SW480 (cell line): Measurements from ENCODE around the gene RIN1.
"Not testable (repeated sequence)": the region's sequence is repeated elsewhere in the genome, so short reads cannot be mapped to it uniquely, and the experiment has no call there.

ENCODE experiments used
- DNase-seq: peaks from one replicate; pipeline ENCODE4 v3.0.0-alpha.2; 2016; ENCODE audit warnings: low spot score

RIN1 gene

GRCh38 chr11:66336234-66337102, at the start of gene RIN1:
Gene RIN1, minus strand, starts transcription at chr11:66336434. Its CDS starts 32 bp downstream, at chr11:66336402.
- peak; percentile 90 for DNase-seq

- DNase-seq: not testable (repeated sequence)
These were observed 48.1 kb upstream of the RIN1 start for GRCh38 chr11:66384316-66384715.

DNA sequence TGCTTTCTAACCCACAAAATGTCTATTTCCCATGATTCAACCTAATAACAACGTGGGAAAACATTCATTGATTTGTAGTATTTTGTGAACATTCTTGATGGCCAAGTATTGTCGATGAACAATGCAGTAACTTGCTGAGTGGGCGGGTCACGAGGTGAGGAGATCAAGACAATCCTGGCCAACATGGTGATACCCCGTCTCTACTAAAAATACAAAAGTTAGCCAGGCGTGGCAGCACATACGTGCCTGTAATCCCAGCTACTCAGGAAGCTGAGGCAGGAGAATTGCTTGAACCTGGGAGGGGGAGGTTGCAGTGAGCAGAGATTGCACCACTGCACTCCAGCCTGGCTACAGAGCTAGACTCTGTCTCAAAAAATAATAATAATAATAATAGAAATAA, 44.0 kb upstream of the RIN1 start:
- DNase-seq: not testable (repeated sequence)

GRCh38 chr11:66373690-66374287, 37.6 kb upstream of the RIN1 start:
- not testable (repeated sequence) for DNase-seq

- DNase-seq: no peak
These were observed 37.0 kb upstream of the RIN1 start for GRCh38 chr11:66373265-66373664.

DNA sequence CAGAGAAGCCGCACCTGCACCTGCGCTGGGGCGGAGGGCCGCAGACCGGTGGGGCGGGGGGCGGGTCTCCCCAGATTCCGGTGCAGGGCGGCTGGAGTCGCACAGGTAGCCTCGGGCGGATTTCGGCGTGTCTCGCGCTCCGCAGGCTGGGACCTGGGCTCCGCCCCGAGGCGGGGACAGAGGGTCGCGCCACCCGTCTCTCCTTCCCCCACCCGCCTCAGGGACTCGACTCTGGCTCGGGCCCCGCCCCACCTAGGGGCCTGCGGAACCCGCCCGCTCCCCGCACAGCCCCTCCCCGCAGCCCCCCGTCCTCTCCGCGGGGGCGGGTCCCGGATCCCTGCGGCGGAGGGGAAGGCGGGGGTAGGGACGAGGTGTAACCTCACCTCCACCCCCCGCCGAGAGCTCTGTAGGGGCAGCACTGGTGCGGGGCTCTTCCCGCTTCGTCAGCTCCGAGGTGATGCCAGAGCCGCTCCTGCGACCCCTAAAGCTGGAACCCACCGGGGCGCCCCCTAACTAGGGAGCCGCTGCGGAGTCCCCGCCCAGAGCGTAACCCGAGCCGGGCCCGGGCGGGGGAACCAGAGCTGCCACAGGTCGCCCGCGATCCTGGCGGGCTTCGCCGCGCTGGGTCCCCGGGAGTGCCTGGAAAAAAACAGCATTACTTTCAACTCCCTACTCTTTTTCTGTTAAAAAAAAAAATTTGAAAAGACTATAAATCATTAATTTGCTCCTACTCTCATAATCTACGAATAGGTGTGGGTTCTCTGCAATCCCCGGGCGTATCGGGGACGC, 35.6 kb upstream of the RIN1 start, which contains the start of gene SLC29A2:
Gene SLC29A2, minus strand, starts transcription at position 134 of the 789 bp plus-strand sequence. CDS start 169 bp downstream, outside the sequence.
- peak; percentile 96 for DNase-seq

- DNase-seq: no peak
These were observed 33.0 kb upstream of the RIN1 start for GRCh38 chr11:66369073-66369894.

- DNase-seq: no peak
These were observed 32.2 kb upstream of the RIN1 start for GRCh38 chr11:66368484-66368883.

DNA sequence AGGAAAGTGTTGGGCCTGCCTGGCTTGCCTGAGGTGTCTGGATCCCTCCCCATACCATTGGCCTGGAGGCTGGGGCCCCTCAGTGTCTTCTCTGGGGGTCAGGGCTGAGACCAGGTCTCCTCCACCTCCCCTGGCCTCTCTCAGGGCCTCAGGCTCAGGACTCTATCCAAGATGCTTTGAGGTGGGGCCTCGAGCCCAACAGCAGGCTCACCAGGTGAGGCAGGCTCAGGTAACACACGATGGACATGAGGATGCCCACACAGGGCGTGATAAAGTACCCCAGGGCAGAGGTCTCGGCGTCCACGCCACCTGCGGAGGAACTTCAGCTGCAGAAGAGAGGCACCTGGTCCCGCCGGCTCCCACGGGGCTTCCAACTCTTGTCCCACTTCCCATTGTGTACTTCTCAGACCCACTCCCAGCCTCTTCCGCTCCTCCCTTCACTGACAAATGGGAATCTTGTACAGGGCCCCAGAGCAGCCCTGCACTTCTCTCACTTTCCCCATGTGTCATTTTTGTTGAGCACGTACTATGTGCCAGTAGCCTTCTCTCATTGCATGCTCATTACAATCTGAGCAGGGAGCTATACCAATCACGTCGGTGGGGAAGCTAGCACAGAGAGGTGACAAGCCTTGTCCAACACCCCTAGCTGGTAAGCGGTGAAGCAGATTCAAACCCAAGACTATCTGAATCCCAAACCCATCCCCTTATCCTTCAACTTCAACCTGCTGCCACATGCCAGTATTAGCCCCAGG, 31.5 kb upstream of the RIN1 start:
- no peak for DNase-seq

- DNase-seq: no peak
These were observed 30.7 kb upstream of the RIN1 start for GRCh38 chr11:66366844-66367477.

GRCh38 chr11:66365711-66366619, 29.7 kb upstream of the RIN1 start:
- DNase-seq: no peak

DNA sequence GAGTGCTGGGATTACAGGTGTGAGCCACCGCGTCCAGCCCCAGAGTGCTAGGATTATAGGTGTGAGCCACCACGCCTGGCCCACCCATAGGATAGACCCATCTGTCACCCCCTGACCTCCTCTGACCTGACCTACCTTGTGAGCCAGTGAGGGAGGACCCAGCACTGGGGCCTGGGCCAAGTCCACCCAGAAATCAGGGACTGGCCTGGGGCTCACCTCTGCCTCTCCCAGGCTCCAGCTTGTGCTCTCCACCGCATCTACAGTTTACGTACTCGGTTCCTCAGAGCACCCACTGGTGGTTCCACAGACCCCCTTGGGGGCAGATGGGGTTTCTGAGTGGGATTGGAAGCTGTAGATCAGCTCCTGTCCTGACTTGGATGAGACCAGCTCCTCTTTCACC, 28.9 kb upstream of the RIN1 start:
- DNase-seq: no peak

- no peak for DNase-seq
These were observed 27.7 kb upstream of the RIN1 start for GRCh38 chr11:66363805-66364535.

DNA sequence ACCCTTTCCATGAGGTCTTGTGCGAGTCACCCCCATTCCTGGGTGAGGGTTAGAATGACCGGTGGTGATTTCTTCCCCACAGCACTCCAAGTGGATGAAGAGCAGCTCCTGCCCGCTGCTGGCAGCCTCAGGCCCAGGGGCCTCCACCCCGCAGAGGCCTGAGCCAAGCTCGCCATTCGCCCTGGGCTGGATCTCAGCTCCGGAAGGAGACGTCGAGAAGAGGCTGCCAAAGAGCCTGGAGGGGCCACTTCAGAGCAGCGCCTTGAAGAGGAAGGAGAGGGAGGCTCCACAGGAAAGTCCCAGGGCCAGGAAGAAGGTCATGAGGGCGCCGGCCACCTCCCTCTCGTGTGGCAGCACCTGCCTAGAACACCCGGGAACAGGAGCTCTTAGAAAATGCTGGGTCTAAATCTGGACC, 27.0 kb upstream of the RIN1 start:
- DNase-seq: no peak

GRCh38 chr11:66362481-66363147, 26.4 kb upstream of the RIN1 start:
- DNase-seq: no peak

GRCh38 chr11:66361502-66361941, 25.3 kb upstream of the RIN1 start:
- no peak for DNase-seq

GRCh38 chr11:66360406-66361073, 24.3 kb upstream of the RIN1 start:
- DNase-seq: no peak
